ENCODE results near the gene RNF157.

The RNF157 gene

GRCh38 chr17:76208120-76208519, 32.2 kb downstream of the RNF157 start:
- TF ChIP-seq CTCF (IDR thresholded peaks at IDR 0.05) = no peak

DNA sequence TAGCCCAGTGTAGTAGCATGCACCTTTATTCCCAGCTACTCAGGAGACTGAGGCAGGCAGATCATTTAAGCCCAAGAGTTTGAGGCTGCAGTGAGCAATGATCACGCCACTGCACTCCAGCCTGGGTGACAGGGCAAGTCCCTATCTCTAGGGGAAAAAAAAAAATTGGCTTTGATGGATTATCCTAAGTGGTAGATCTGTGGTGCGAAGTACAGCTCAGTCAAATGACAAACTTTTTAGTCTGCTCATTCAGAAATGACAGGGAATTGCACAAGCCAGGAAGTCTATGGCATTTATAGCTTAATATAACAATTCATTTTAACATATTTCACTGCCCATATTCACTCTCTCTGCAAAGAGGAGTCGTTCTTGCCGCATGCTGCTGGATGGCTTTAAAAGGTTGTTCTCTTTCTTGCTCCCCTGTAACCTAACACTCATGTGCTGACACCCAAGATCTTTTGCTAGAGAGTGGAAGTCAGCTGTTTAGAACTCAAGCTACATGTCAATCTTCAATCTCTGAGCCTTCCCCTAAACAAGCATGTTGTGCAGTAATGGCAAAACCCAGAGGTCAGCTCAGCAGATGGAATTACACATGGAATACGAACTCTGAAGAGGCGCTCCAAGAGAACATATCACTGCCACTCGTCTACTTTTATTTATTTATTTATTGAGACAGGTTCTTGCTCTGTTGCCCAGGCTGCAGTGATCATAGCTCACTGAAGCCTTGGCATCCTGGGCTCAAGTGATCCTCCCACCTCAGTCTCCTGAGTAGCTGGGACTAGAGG, 32.8 kb downstream of the RNF157 start:
- no peak for TF ChIP-seq CTCF (IDR thresholded peaks at IDR 0.05)

DNA sequence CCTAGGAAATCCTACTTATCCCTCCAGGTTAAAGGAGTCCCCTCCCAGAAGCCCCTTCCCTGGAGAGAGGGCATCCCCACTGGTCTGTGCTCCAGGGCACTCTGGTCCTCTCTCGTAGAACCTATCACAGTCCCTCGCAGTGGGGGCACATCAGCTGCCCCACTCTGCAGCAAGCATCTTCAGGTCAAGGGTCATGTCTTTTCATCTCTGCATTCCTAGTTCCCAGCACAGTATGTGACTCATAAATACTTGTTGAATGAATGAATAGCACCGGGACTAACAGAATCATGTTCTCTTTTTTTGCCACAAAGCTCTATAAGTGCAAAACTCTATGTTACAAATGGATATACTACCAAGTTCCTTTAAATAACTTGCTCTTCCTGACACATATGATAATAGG, 36.0 kb downstream of the RNF157 start:
- TF ChIP-seq CTCF (IDR thresholded peaks at IDR 0.05) = no peak

DNA sequence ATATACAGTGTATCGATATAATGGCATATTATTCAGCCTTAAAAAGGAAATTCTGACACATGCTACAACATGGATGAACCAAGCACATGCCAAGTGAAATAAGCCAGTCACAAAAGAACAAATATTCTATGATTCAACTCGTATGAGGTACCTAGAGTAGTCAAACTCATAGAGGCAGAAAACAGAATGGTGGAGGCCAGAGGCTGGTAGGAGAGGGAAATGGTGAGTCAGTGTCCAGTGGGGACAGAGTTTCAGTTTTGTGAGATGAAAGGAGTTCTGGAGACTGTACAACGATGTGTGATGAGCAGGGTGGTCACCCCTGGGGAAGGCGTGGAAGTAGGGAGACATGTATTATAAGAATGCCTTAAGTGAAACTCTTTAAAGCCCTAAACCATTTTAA, 39.9 kb downstream of the RNF157 start:
- no peak for TF ChIP-seq CTCF (IDR thresholded peaks at IDR 0.05)

- TF ChIP-seq CTCF (IDR thresholded peaks at IDR 0.05) = no peak
Measured at GRCh38 chr17:76199469-76199868, 40.8 kb downstream of the RNF157 start.

DNA sequence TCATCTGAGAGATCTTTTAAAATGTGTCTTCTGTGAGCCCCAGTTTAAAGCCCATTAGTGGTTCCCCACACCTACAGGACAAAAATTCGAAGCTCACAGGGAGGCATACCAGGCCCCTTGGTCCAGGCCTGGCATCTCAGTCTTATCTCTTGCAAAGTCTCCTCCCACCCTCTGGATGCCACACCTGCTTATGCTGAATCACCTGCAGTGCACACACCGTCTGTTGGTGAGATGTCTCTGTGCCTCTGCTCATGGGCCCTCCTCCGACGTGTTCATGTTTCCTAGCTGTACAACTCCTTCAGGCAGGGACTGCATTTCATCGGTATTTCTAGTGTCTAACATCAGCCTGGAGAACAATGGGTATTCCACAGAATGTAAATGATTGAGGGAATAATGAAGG, 41.6 kb downstream of the RNF157 start:
- no peak for TF ChIP-seq CTCF (IDR thresholded peaks at IDR 0.05)

- no peak for TF ChIP-seq CTCF (IDR thresholded peaks at IDR 0.05)
Measured at GRCh38 chr17:76197911-76198310, 42.4 kb downstream of the RNF157 start.

DNA sequence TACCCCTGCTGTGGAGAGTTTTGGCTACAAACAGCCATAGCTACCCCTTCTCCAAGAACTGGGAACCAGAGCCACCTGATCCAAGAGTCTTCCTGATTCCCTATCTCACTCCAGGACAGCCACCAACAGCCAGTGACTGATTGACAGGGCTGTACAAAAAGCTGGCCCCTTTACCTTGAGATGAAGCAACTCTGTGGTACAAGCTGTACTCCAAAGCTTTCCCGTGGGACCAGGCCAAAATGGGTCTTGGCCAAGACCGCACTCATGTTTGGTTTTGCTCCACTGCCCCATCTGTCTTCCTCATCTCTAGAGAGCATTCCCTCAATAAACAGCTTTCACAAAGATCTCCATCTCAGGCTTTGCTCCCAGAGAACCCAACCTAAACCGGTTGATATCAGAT, 43.6 kb downstream of the RNF157 start:
- no peak for TF ChIP-seq CTCF (IDR thresholded peaks at IDR 0.05)

All from LNCAP (cell line).